Stomach (tissue), 4 donors: ENCODE data around the gene DOCK3.

Experiments used
- EP300 ChIP-seq: sonication (generic); formaldehyde crosslinking; IDR thresholded peaks from one replicate; pipeline ENCODE4 v1.6.1; 2017; ENCODE audit warnings: antibody characterized with exemption
- POLR2A ChIP-seq, 4 donors: fragments of 450-650 bp; IDR thresholded peaks; one replicate each; pipeline ENCODE4 v1.6.1; 2016; ENCODE audit warnings: antibody characterized with exemption in 4 of 4, control low read depth in 2 of 4, mild to moderate bottlenecking in 1 of 4, moderate library complexity in 1 of 4
- TF ChIP-seq, protein P1 (sequence below), 7 experiments: fragments of 450-650 bp in 4 of 7; fragments of 200-600 bp in 3 of 7; sonication (generic) in 3 of 7; IDR thresholded peaks; one replicate each; pipeline ENCODE4 v1.5.1; 2016 to 2019; ENCODE audit warnings: antibody characterized with exemption in 7 of 7, control low read depth in 2 of 7, mild to moderate bottlenecking in 1 of 7

GRCh38 chr3:51156147-51156546 is 481.4 kb downstream of the DOCK3 start:
- TF ChIP-seq, protein P1, sequence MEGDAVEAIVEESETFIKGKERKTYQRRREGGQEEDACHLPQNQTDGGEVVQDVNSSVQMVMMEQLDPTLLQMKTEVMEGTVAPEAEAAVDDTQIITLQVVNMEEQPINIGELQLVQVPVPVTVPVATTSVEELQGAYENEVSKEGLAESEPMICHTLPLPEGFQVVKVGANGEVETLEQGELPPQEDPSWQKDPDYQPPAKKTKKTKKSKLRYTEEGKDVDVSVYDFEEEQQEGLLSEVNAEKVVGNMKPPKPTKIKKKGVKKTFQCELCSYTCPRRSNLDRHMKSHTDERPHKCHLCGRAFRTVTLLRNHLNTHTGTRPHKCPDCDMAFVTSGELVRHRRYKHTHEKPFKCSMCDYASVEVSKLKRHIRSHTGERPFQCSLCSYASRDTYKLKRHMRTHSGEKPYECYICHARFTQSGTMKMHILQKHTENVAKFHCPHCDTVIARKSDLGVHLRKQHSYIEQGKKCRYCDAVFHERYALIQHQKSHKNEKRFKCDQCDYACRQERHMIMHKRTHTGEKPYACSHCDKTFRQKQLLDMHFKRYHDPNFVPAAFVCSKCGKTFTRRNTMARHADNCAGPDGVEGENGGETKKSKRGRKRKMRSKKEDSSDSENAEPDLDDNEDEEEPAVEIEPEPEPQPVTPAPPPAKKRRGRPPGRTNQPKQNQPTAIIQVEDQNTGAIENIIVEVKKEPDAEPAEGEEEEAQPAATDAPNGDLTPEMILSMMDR (IDR thresholded peaks at IDR 0.05): no peak
- TF ChIP-seq POLR2A (IDR thresholded peaks at IDR 0.05) (no peak), EP300 (no peak)
